Measurements from ENCODE around the gene ABCA13. TPM values are rescaled to one million over a fixed set of nuclear protein-coding genes. Genes with fewer than 3 reads are reported as not detected.

ABCA13 gene
- total and polyA plus RNA-seq, 7 experiments from 2014 or later, result 0.11 to 0.42 TPM; not detected in 5

- intact Hi-C loops (cut with micrococcal nuclease), result no loop called here
- no peak overlapping the region for H3K27ac ChIP-seq (ENCODE audit: low read depth, low read length)
- peaks cover 0 to 10% (median 3%) of the 10 kb centered on the region in 5 donors for H3K27me3 Mint-ChIP-seq
- no peaks in the 10 kb centered on the region for H3K4me1 ChIP-seq (ENCODE audit: control insufficient read depth in 2 of 2, insufficient read depth in 2 of 2, low read length in 2 of 2)
- H3K4me1 Mint-ChIP-seq, result no peaks in the 10 kb centered on the region
- H3K4me3 Mint-ChIP-seq, result no peak overlapping the region
- no peak for ATAC-seq
- POLR2A ChIA-PET, result no interaction called here
- CTCF ChIA-PET, result no interaction called here
- no peaks in the 10 kb centered on the region for H3K36me3 ChIP-seq (ENCODE audit: control insufficient read depth in 2 of 3, insufficient read depth in 3 of 3, low read length in 3 of 3)
- no peaks in the 10 kb centered on the region for H3K9me3 ChIP-seq (ENCODE audit: control insufficient read depth in 2 of 3, low read length in 3 of 3)
- H3K27me3 ChIP-seq (ENCODE audit: control insufficient read depth in 2 of 2, insufficient read depth in 2 of 2, low read length in 2 of 2), result no peaks in the 10 kb centered on the region
- DNase-seq, result no peak
- no peak overlapping the region for H3K27ac Mint-ChIP-seq
- peaks cover 0 to 7% (median 0%) of the 10 kb centered on the region in 11 donors for H3K9me3 Mint-ChIP-seq
- H3K36me3 Mint-ChIP-seq, result no peaks in the 10 kb centered on the region
- no peak overlapping the region for H3K4me3 ChIP-seq (ENCODE audit: low read length)
Measured at GRCh38 chr7:48525736-48526732, 354.8 kb downstream of the ABCA13 start.

- H3K9me3 Mint-ChIP-seq, result peaks cover 0 to 14% (median under 1%) of the 10 kb centered on the region in 11 donors
- DNase-seq, result no peak
- no peak overlapping the region for H3K27ac Mint-ChIP-seq
- H3K4me1 ChIP-seq (ENCODE audit: control insufficient read depth in 2 of 2, insufficient read depth in 2 of 2, low read length in 2 of 2), result no peaks in the 10 kb centered on the region
- no peaks in the 10 kb centered on the region for H3K36me3 ChIP-seq (ENCODE audit: control insufficient read depth in 2 of 3, insufficient read depth in 3 of 3, low read length in 3 of 3)
- no peaks in the 10 kb centered on the region for H3K27me3 ChIP-seq (ENCODE audit: control insufficient read depth in 2 of 2, insufficient read depth in 2 of 2, low read length in 2 of 2)
- ChIA-PET POLR2A (no interaction called here), CTCF (no interaction called here)
- H3K27me3 Mint-ChIP-seq, result peaks cover 0 to 4% (median 3%) of the 10 kb centered on the region in 5 donors
- H3K4me3 ChIP-seq (ENCODE audit: low read length), result no peak overlapping the region
- H3K4me1 Mint-ChIP-seq, result no peaks in the 10 kb centered on the region
- intact Hi-C loops (cut with micrococcal nuclease), result no loop called here
- no peak overlapping the region for H3K27ac ChIP-seq (ENCODE audit: low read depth, low read length)
- peak; percentile 31 for ATAC-seq
- no peaks in the 10 kb centered on the region for H3K9me3 ChIP-seq (ENCODE audit: control insufficient read depth in 2 of 3, low read length in 3 of 3)
- H3K4me3 Mint-ChIP-seq, result no peak overlapping the region
- no peaks in the 10 kb centered on the region for H3K36me3 Mint-ChIP-seq
Measured at GRCh38 chr7:48528646-48529045, 357.4 kb downstream of the ABCA13 start.

GRCh38 chr7:48537561-48537960 is 366.3 kb downstream of the ABCA13 start:
- ChIA-PET CTCF (no interaction called here), POLR2A (no interaction called here)
- intact Hi-C loops (cut with micrococcal nuclease), result no loop called here
- Histone ChIP-seq H3K27ac (ENCODE audit: low read depth, low read length) (no peak overlapping the region), H3K4me3 (ENCODE audit: low read length) (no peak overlapping the region), H3K36me3 (ENCODE audit: control insufficient read depth in 2 of 3, insufficient read depth in 3 of 3, low read length in 3 of 3) (no peaks in the 10 kb centered on the region), H3K4me1 (ENCODE audit: control insufficient read depth in 2 of 2, insufficient read depth in 2 of 2, low read length in 2 of 2) (no peaks in the 10 kb centered on the region), H3K27me3 (ENCODE audit: control insufficient read depth in 2 of 2, insufficient read depth in 2 of 2, low read length in 2 of 2) (no peaks in the 10 kb centered on the region), H3K9me3 (ENCODE audit: control insufficient read depth in 2 of 3, low read length in 3 of 3) (no peaks in the 10 kb centered on the region)
- Mint-ChIP-seq H3K36me3 (peaks cover 0 to 4% (median 2%) of the 10 kb centered on the region in 5 donors), H3K4me1 (no peaks in the 10 kb centered on the region), H3K4me3 (no peak overlapping the region), H3K27ac (no peak overlapping the region), H3K9me3 (peaks cover 2 to 26% (median 17%) of the 10 kb centered on the region in 11 donors), H3K27me3 (no peaks in the 10 kb centered on the region)
- DNase-seq, result no peak
- ATAC-seq, result no peak

GRCh38 chr7:48540746-48541145 is 369.5 kb downstream of the ABCA13 start:
- no peak for ATAC-seq
- Histone ChIP-seq H3K4me3 (ENCODE audit: low read length) (no peak overlapping the region), H3K27ac (ENCODE audit: low read depth, low read length) (no peak overlapping the region), H3K36me3 (ENCODE audit: control insufficient read depth in 2 of 3, insufficient read depth in 3 of 3, low read length in 3 of 3) (no peaks in the 10 kb centered on the region), H3K9me3 (ENCODE audit: control insufficient read depth in 2 of 3, low read length in 3 of 3) (no peaks in the 10 kb centered on the region), H3K27me3 (ENCODE audit: control insufficient read depth in 2 of 2, insufficient read depth in 2 of 2, low read length in 2 of 2) (no peaks in the 10 kb centered on the region), H3K4me1 (ENCODE audit: control insufficient read depth in 2 of 2, insufficient read depth in 2 of 2, low read length in 2 of 2) (no peaks in the 10 kb centered on the region)
- Mint-ChIP-seq H3K9me3 (peaks cover 0 to 14% (median 7%) of the 10 kb centered on the region in 11 donors), H3K27ac (no peak overlapping the region), H3K4me3 (no peak overlapping the region), H3K36me3 (peaks cover 0 to 4% (median 2%) of the 10 kb centered on the region in 5 donors), H3K27me3 (no peaks in the 10 kb centered on the region), H3K4me1 (no peaks in the 10 kb centered on the region)
- ChIA-PET POLR2A (no interaction called here), CTCF (no interaction called here)
- DNase-seq, result no peak
- intact Hi-C loops (cut with micrococcal nuclease), result no loop called here

GRCh38 chr7:48548667-48549066 is 377.4 kb downstream of the ABCA13 start:
- H3K4me1 Mint-ChIP-seq, result no peaks in the 10 kb centered on the region
- no peak for DNase-seq
- Histone ChIP-seq H3K27me3 (ENCODE audit: control insufficient read depth in 2 of 2, insufficient read depth in 2 of 2, low read length in 2 of 2) (no peaks in the 10 kb centered on the region), H3K27ac (ENCODE audit: low read depth, low read length) (no peak overlapping the region), H3K36me3 (ENCODE audit: control insufficient read depth in 2 of 3, insufficient read depth in 3 of 3, low read length in 3 of 3) (no peaks in the 10 kb centered on the region), H3K4me3 (ENCODE audit: low read length) (no peak overlapping the region), H3K4me1 (ENCODE audit: control insufficient read depth in 2 of 2, insufficient read depth in 2 of 2, low read length in 2 of 2) (no peaks in the 10 kb centered on the region), H3K9me3 (ENCODE audit: control insufficient read depth in 2 of 3, low read length in 3 of 3) (no peaks in the 10 kb centered on the region)
- CTCF ChIA-PET, result no interaction called here
- H3K27ac Mint-ChIP-seq, result no peak overlapping the region
- no peak overlapping the region for H3K4me3 Mint-ChIP-seq
- no peak for ATAC-seq
- H3K9me3 Mint-ChIP-seq, result peaks cover 0 to 12% (median 7%) of the 10 kb centered on the region in 11 donors
- intact Hi-C loops (cut with micrococcal nuclease), result no loop called here
- no peaks in the 10 kb centered on the region for H3K36me3 Mint-ChIP-seq
- POLR2A ChIA-PET, result no interaction called here
- no peaks in the 10 kb centered on the region for H3K27me3 Mint-ChIP-seq

- intact Hi-C loops (cut with micrococcal nuclease), result no loop called here
- H3K36me3 Mint-ChIP-seq, result no peaks in the 10 kb centered on the region
- no peak for DNase-seq
- POLR2A ChIA-PET, result no interaction called here
- Histone ChIP-seq H3K27ac (ENCODE audit: low read depth, low read length) (no peak overlapping the region), H3K4me1 (ENCODE audit: control insufficient read depth in 2 of 2, insufficient read depth in 2 of 2, low read length in 2 of 2) (no peaks in the 10 kb centered on the region), H3K36me3 (ENCODE audit: control insufficient read depth in 2 of 3, insufficient read depth in 3 of 3, low read length in 3 of 3) (no peaks in the 10 kb centered on the region), H3K4me3 (ENCODE audit: low read length) (no peak overlapping the region), H3K9me3 (ENCODE audit: control insufficient read depth in 2 of 3, low read length in 3 of 3) (no peaks in the 10 kb centered on the region), H3K27me3 (ENCODE audit: control insufficient read depth in 2 of 2, insufficient read depth in 2 of 2, low read length in 2 of 2) (no peaks in the 10 kb centered on the region)
- no peaks in the 10 kb centered on the region for H3K4me1 Mint-ChIP-seq
- CTCF ChIA-PET, result no interaction called here
- no peak overlapping the region for H3K4me3 Mint-ChIP-seq
- H3K9me3 Mint-ChIP-seq, result peaks cover 1 to 18% (median 9%) of the 10 kb centered on the region in 11 donors
- ATAC-seq, result no peak
- no peak overlapping the region for H3K27ac Mint-ChIP-seq
- H3K27me3 Mint-ChIP-seq, result no peaks in the 10 kb centered on the region
Measured at GRCh38 chr7:48551652-48552051, 380.4 kb downstream of the ABCA13 start.

- no peaks in the 10 kb centered on the region for H3K9me3 ChIP-seq (ENCODE audit: control insufficient read depth in 2 of 3, low read length in 3 of 3)
- CTCF ChIA-PET, result no interaction called here
- ATAC-seq (no peak), DNase-seq (no peak)
- Mint-ChIP-seq H3K9me3 (peaks cover 0 to 6% (median 0%) of the 10 kb centered on the region in 11 donors), H3K27ac (no peak overlapping the region), H3K36me3 (no peaks in the 10 kb centered on the region), H3K27me3 (no peaks in the 10 kb centered on the region), H3K4me1 (no peaks in the 10 kb centered on the region), H3K4me3 (no peak overlapping the region)
- no peaks in the 10 kb centered on the region for H3K36me3 ChIP-seq (ENCODE audit: control insufficient read depth in 2 of 3, insufficient read depth in 3 of 3, low read length in 3 of 3)
- H3K27ac ChIP-seq (ENCODE audit: low read depth, low read length), result no peak overlapping the region
- POLR2A ChIA-PET, result no interaction called here
- H3K4me3 ChIP-seq (ENCODE audit: low read length), result no peak overlapping the region
- H3K27me3 ChIP-seq (ENCODE audit: control insufficient read depth in 2 of 2, insufficient read depth in 2 of 2, low read length in 2 of 2), result no peaks in the 10 kb centered on the region
- intact Hi-C loops (cut with micrococcal nuclease), result no loop called here
- H3K4me1 ChIP-seq (ENCODE audit: control insufficient read depth in 2 of 2, insufficient read depth in 2 of 2, low read length in 2 of 2), result no peaks in the 10 kb centered on the region
Measured at GRCh38 chr7:48563334-48563733, 392.1 kb downstream of the ABCA13 start.
